Neural progenitor cell (in vitro differentiated cells): ENCODE measurements around the gene ZCCHC7.

Experiments used
- EZH2 ChIP-seq: fragments of 200-600 bp; sonication (generic); IDR thresholded peaks from 2 replicates; pipeline ENCODE4 v1.6.1; 2017; ENCODE audit warnings: antibody characterized with exemption, mild to moderate bottlenecking, moderate library complexity
- EZH2phosphoT487 ChIP-seq: fragments of 200-600 bp; sonication (generic); IDR thresholded peaks from 2 replicates; pipeline ENCODE4 v1.6.1; 2017; ENCODE audit warnings: antibody characterized with exemption
- TF ChIP-seq, protein P1 (sequence below): fragments of 200-600 bp; sonication (generic); IDR thresholded peaks from 2 replicates; pipeline ENCODE4 v1.5.1; 2017; ENCODE audit warnings: antibody characterized with exemption, mild to moderate bottlenecking

DNA sequence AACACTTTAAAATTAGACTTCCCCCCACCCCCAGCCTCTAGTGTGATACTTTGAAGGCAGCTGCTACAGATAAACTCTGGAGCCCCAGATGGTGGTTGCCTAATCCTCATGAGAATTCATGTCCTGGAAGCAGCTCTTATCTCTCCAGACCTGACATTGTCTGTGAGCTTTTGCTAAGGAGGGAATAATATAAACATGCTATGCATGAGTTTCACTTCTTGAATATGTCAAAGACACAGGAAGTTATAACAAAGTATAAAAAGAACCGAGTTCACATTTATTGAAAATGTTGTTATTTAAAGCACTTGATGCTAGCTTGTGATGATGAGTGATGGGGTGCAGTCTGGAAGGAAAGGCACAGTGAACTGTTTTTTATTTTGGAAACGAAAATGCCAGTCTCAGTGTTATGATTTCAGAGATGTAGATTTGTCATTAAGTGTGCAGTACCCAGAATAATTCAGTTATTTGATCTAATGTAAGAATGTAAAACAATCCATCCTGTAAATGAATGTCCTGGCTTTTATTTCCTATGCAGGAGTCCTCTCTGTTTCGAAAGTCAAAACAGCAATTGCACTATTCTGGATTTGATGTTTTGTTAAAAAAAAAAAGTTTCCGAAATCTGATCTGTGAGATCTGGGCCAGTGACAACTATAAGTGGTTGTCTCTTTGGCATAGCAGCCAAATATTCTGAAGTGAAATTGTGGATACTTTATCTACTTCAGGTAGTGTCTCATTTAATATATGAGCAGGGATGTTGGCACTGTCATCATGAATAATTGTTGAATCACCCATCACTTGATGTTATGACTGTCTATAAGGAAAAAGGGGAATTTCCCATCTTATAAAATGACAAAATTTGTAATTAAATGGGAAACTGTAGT is 77.0 kb downstream of the ZCCHC7 start:
- TF ChIP-seq EZH2phosphoT487 (no peak), EZH2 (no peak)
- TF ChIP-seq, protein P1, sequence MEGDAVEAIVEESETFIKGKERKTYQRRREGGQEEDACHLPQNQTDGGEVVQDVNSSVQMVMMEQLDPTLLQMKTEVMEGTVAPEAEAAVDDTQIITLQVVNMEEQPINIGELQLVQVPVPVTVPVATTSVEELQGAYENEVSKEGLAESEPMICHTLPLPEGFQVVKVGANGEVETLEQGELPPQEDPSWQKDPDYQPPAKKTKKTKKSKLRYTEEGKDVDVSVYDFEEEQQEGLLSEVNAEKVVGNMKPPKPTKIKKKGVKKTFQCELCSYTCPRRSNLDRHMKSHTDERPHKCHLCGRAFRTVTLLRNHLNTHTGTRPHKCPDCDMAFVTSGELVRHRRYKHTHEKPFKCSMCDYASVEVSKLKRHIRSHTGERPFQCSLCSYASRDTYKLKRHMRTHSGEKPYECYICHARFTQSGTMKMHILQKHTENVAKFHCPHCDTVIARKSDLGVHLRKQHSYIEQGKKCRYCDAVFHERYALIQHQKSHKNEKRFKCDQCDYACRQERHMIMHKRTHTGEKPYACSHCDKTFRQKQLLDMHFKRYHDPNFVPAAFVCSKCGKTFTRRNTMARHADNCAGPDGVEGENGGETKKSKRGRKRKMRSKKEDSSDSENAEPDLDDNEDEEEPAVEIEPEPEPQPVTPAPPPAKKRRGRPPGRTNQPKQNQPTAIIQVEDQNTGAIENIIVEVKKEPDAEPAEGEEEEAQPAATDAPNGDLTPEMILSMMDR, result no peak
